Activated T-helper 1 cell treated with anti-CD3 and anti-CD28 coated beads, Interleukin-12 subunit alpha, Interleukin-12 subunit beta, Interleukin-2, Interleukin-4 antibody, amounts not matched to agents 30 ng/mL and 10 ng/mL and 1 ng/mL, durations not matched to agents 14 hours and 24 hours and 36 hours (primary cell): ENCODE results near the gene ERCC4. TPM values are rescaled to one million over a fixed set of nuclear protein-coding genes. Genes with fewer than 3 reads are reported as not detected.

Experiments
- DNase-seq: peaks from one replicate; pipeline ENCODE4 v3.0.0; 2021; ENCODE audit warnings: low spot score
- H3K27ac Mint-ChIP-seq: one replicate; pipeline ENCODE4 v1.8.0; 2021; ENCODE audit warnings: mild to moderate bottlenecking, mixed read lengths
- H3K27me3 Mint-ChIP-seq: one replicate; pipeline ENCODE4 v1.8.0; 2022; ENCODE audit warnings: mild to moderate bottlenecking, moderate library complexity, mixed read lengths; ENCODE audit not compliant: insufficient read depth
- H3K36me3 Mint-ChIP-seq: one replicate; pipeline ENCODE4 v1.8.0; 2021; ENCODE audit warnings: low read depth, mixed read lengths
- H3K4me1 Mint-ChIP-seq: one replicate; pipeline ENCODE4 v1.8.0; 2021; ENCODE audit warnings: low read depth, mixed read lengths
- H3K4me3 Mint-ChIP-seq: one replicate; pipeline ENCODE4 v1.8.0; 2021; ENCODE audit warnings: mild to moderate bottlenecking, moderate library complexity, mixed read lengths
- H3K9me3 Mint-ChIP-seq: one replicate; pipeline ENCODE4 v1.8.0; 2021; ENCODE audit warnings: mixed read lengths
- intact Hi-C: fragments of 100-400 bp; cut with micrococcal nuclease; formaldehyde crosslinking; loops from one replicate; pipeline ENCODE4 v1.15.1; 2024
- total RNA-seq: library from RNA; stranded (reverse); gene quantifications from 2 replicates; pipeline ENCODE4 v1.2.3, GENCODE V29; 2022

Gene ERCC4
- total RNA-seq, 1 donor from 2014 or later = 15.9 TPM

DNA sequence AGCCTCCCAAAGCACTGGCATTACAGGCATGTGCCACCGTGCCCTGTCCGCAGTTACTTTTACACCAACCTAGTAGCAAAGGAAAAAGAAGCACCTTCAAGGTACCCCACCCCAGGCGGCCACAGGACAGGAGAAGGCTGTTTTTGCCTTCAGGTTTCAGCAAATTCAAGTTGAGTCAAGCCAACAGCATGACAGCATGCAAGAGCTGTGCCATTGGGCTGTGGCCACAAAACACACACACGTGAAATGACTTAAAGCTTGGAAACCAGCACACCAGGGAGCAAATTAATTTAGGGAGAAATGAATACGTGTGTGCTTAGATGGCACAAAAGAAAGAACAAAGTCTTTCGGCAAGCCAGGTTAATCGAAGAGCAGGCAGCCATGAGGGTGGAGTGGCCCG, 39.7 kb downstream of the ERCC4 start:
- intact Hi-C loops = no loop called here
- Mint-ChIP-seq H3K27me3 (peaks cover 10% of the 10 kb centered on the region), H3K27ac (no peak overlapping the region), H3K4me3 (no peak overlapping the region), H3K36me3 (no peaks in the 10 kb centered on the region), H3K4me1 (peaks cover 11% of the 10 kb centered on the region), H3K9me3 (no peaks in the 10 kb centered on the region)
- DNase-seq = no peak

- intact Hi-C loops = no loop called here
- Mint-ChIP-seq H3K27me3 (peaks cover 14% of the 10 kb centered on the region), H3K4me1 (peaks cover 9% of the 10 kb centered on the region), H3K27ac (no peak overlapping the region), H3K9me3 (no peaks in the 10 kb centered on the region), H3K4me3 (no peak overlapping the region), H3K36me3 (no peaks in the 10 kb centered on the region)
- no peak for DNase-seq
These were observed 41.3 kb downstream of the ERCC4 start for GRCh38 chr16:13961099-13961811.

- H3K4me3 Mint-ChIP-seq = no peak overlapping the region
- peaks cover 18% of the 10 kb centered on the region for H3K27me3 Mint-ChIP-seq
- no peak for DNase-seq
- H3K4me1 Mint-ChIP-seq = peaks cover 5% of the 10 kb centered on the region
- intact Hi-C loops = no loop called here
- no peaks in the 10 kb centered on the region for H3K36me3 Mint-ChIP-seq
- no peaks in the 10 kb centered on the region for H3K9me3 Mint-ChIP-seq
- H3K27ac Mint-ChIP-seq = no peak overlapping the region
These were observed 42.3 kb downstream of the ERCC4 start for GRCh38 chr16:13962232-13962631.

DNA sequence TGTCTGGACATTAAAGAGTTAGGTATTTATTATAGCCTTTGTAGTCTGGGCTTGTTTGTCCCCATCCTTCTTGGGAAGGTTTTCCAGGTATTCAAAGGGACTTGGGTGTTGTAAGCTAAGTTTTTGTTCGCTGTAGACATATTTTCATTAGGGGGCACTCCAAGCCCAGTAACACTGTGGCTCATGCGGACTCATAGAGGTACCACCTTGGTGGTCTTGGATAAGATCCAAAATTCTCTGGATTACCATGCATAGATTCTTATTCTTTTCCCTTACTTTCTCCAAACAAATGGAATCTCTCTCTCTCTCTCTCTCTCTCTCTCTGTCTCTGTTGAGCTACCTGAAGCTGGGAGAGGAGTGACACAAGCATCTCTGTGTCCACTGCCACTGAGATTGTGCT, 48.9 kb downstream of the ERCC4 start:
- peaks cover 21% of the 10 kb centered on the region for H3K27me3 Mint-ChIP-seq
- no peaks in the 10 kb centered on the region for H3K9me3 Mint-ChIP-seq
- H3K27ac Mint-ChIP-seq = no peak overlapping the region
- DNase-seq = no peak
- H3K4me3 Mint-ChIP-seq = no peak overlapping the region
- no peaks in the 10 kb centered on the region for H3K36me3 Mint-ChIP-seq
- intact Hi-C loops = no loop called here
- peaks cover 8% of the 10 kb centered on the region for H3K4me1 Mint-ChIP-seq

DNA sequence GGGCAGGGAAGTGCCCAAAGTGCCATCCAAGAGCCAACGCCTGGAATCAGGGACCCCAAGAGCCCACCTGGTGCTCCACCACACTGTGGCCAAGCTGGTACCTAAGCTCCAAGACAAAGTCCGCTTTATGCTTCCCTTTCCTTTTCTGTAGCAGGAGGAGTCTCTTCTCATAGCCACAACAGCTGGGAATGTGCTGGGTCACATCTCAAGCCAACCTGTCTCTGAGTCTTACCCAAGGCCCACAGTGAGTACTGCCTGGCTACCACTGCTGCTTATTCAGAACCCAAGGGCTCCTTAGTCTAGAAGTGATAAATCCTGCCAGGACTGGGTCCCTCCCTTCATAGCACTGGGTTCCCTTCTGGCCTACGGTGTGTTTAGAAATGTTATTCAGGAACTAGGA, 49.8 kb downstream of the ERCC4 start:
- peaks cover 8% of the 10 kb centered on the region for H3K4me1 Mint-ChIP-seq
- no peaks in the 10 kb centered on the region for H3K9me3 Mint-ChIP-seq
- H3K4me3 Mint-ChIP-seq = no peak overlapping the region
- H3K27ac Mint-ChIP-seq = no peak overlapping the region
- intact Hi-C loops = no loop called here
- no peaks in the 10 kb centered on the region for H3K36me3 Mint-ChIP-seq
- H3K27me3 Mint-ChIP-seq = peaks cover 17% of the 10 kb centered on the region
- DNase-seq = no peak

GRCh38 chr16:13970708-13971422, 50.9 kb downstream of the ERCC4 start:
- Mint-ChIP-seq H3K27me3 (peaks cover 14% of the 10 kb centered on the region), H3K27ac (no peak overlapping the region), H3K36me3 (no peaks in the 10 kb centered on the region), H3K9me3 (no peaks in the 10 kb centered on the region), H3K4me1 (peaks cover 8% of the 10 kb centered on the region), H3K4me3 (no peak overlapping the region)
- intact Hi-C loops = no loop called here
- DNase-seq = no peak

GRCh38 chr16:13973321-13974023, 53.5 kb downstream of the ERCC4 start:
- intact Hi-C loops = no loop called here
- H3K4me3 Mint-ChIP-seq = no peak overlapping the region
- no peaks in the 10 kb centered on the region for H3K27me3 Mint-ChIP-seq
- no peak overlapping the region for H3K27ac Mint-ChIP-seq
- no peaks in the 10 kb centered on the region for H3K9me3 Mint-ChIP-seq
- no peak for DNase-seq
- peaks cover 8% of the 10 kb centered on the region for H3K4me1 Mint-ChIP-seq
- no peaks in the 10 kb centered on the region for H3K36me3 Mint-ChIP-seq

DNA sequence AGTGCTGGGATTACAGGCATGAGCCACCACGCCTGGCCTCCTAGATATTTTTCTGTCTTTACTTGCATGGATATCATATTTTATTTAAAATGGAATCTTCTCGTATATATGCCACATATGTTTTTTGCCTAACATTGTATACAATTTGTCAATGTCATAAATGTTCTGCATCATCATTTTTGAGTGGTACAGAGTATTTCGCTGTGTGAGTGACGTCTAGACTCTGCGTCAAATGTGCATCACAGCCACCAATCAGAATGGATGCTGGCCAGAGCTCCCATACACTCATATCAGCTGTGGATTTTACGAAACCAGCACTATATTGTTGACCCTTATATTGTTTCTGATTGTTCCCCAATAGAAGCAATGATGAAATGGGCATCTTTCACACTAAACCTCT, 57.2 kb downstream of the ERCC4 start:
- Mint-ChIP-seq H3K36me3 (no peaks in the 10 kb centered on the region), H3K27ac (no peak overlapping the region), H3K4me1 (no peaks in the 10 kb centered on the region), H3K4me3 (no peak overlapping the region), H3K9me3 (peaks cover 9% of the 10 kb centered on the region), H3K27me3 (no peaks in the 10 kb centered on the region)
- intact Hi-C loops = no loop called here
- no peak for DNase-seq

GRCh38 chr16:13982451-13982850, 62.5 kb downstream of the ERCC4 start:
- no peaks in the 10 kb centered on the region for H3K36me3 Mint-ChIP-seq
- DNase-seq = no peak
- no peak overlapping the region for H3K27ac Mint-ChIP-seq
- intact Hi-C loops = no loop called here
- H3K9me3 Mint-ChIP-seq = peaks cover 9% of the 10 kb centered on the region
- H3K4me1 Mint-ChIP-seq = no peaks in the 10 kb centered on the region
- H3K4me3 Mint-ChIP-seq = no peak overlapping the region
- peaks cover 3% of the 10 kb centered on the region for H3K27me3 Mint-ChIP-seq

GRCh38 chr16:13983625-13984024, 63.7 kb downstream of the ERCC4 start:
- Mint-ChIP-seq H3K27me3 (peaks cover 3% of the 10 kb centered on the region), H3K27ac (no peak overlapping the region), H3K4me3 (no peak overlapping the region), H3K9me3 (peaks cover 9% of the 10 kb centered on the region), H3K4me1 (no peaks in the 10 kb centered on the region), H3K36me3 (no peaks in the 10 kb centered on the region)
- intact Hi-C loops = no loop called here
- no peak for DNase-seq

- no peaks in the 10 kb centered on the region for H3K36me3 Mint-ChIP-seq
- peaks cover 6% of the 10 kb centered on the region for H3K9me3 Mint-ChIP-seq
- H3K27me3 Mint-ChIP-seq = peaks cover 3% of the 10 kb centered on the region
- DNase-seq = no peak
- no peaks in the 10 kb centered on the region for H3K4me1 Mint-ChIP-seq
- intact Hi-C loops = no loop called here
- H3K27ac Mint-ChIP-seq = no peak overlapping the region
- H3K4me3 Mint-ChIP-seq = no peak overlapping the region
These were observed 64.8 kb downstream of the ERCC4 start for GRCh38 chr16:13984794-13985193.

DNA sequence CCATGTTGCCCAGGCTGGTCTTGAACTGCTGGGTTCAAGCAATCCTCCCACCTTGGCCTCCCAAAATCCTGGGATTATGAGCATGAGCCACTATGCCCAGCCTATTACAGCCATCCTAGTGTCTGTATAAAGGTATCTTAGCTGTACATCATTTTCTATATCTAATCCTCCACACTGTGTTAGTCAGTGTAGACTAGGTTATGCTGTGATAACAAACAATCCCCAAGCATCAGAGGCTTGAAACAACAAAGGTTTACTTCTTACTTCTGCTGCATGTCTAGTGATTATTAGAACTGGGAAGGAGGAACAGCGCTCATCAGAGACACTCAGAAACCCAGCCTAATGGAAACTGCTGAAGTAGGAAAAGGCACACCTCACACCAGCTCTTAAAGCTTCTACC, 68.1 kb downstream of the ERCC4 start:
- Mint-ChIP-seq H3K4me3 (no peak overlapping the region), H3K27ac (no peak overlapping the region), H3K9me3 (no peaks in the 10 kb centered on the region), H3K27me3 (peaks cover 6% of the 10 kb centered on the region), H3K4me1 (no peaks in the 10 kb centered on the region), H3K36me3 (no peaks in the 10 kb centered on the region)
- no peak for DNase-seq
- intact Hi-C loops = no loop called here

- H3K9me3 Mint-ChIP-seq = no peaks in the 10 kb centered on the region
- H3K27me3 Mint-ChIP-seq = peaks cover 3% of the 10 kb centered on the region
- intact Hi-C loops = no loop called here
- DNase-seq = no peak
- H3K4me3 Mint-ChIP-seq = no peak overlapping the region
- H3K4me1 Mint-ChIP-seq = no peaks in the 10 kb centered on the region
- no peak overlapping the region for H3K27ac Mint-ChIP-seq
- H3K36me3 Mint-ChIP-seq = no peaks in the 10 kb centered on the region
These were observed 72.4 kb downstream of the ERCC4 start for GRCh38 chr16:13992322-13992721.
